Measurements from ENCODE around the gene GRAMD1B.

GRAMD1B gene

DNA sequence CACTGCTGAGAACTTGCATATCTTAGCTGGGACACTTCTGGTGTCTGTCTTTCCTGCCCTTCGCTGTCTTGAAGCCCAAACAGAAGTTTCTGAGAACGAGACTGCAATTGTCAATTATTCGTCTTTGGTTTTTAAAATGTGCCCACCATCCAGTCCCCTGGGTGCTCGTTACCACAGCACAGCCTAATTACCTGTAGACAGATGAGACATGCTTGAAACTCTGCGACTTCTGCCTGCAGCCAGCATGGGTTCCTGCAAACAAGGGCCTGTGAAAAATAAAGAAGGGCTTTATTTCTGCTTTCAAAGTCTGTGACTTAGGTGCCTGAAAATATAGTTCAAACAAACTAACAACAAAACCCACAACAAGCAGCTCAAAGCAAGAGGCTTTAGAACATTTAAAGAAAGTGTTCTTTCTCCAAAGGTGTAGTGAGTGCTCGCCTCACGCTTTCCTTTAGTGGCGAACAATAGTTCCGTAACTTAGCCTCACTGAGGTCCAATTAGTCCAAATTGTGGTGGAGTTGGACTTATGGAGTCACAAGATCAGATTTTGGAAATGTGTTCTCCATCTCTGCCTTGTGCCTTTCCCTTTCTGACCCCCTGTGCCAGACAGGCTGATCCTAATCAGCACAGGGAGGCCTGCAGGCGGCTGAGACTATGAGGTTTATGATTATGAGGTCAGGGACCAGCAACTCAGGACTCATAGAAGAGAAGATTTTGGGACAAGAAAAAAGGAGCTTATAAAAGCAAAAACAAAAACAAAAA, 20.4 kb upstream of the GRAMD1B start:
- DNase-seq (ENCODE audit: low read depth): no peak

DNA sequence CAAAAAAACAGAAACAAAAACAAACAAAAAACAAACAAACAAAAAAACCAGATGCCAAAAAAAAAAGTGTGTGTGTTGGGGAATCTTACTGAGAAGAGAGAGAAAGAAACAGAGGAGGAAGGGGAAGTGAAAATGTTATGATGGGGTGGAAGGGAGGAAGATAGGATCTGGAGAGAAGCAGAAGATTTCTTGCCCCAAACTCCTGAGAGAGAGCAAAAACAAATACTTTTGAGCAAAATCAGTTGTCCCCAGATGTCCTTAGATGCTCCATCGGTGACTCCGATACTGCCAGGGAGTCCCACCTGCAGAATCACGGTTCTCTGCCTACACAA, 19.9 kb upstream of the GRAMD1B start:
- DNase-seq (ENCODE audit: low read depth): no peak

DNA sequence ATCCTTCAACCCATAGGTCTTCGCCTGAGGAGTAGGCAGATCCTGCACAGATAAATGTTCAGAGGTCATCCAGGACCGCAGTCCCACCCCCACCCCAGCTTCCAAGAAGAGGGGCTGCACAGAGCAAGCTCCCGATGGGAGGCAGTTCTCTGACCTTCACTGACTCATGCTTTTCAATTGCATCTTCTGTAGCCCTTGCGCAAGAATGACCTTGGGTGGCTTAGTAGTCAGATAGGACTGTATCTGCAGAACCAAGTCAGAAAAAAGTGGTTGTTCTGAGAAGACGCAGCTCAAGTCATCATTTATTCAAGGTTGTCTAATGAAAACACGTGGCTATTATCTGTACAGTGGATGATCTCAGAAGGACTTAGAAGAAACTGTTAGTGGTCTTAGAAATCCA, 16.4 kb upstream of the GRAMD1B start:
- DNase-seq (ENCODE audit: low read depth): no peak

DNA sequence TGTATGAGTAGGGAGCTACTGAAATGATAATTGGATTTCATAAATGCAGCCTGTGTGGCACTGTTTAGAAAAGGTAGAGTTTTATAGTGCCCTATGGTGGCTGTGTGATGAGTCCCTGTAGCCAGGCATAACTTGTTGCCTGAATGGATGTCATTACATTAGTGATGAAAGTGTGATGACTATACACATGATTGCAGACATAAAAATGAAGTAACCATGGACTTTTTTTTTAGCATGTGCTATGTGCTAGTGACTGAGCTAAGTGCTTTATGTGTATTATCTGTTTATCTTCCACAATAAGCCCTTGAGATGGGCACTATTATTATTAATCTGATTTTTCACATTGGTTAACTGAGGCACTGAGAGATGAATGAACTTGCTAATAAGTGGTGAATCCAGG, 13.5 kb upstream of the GRAMD1B start:
- DNase-seq (ENCODE audit: low read depth): no peak

DNA sequence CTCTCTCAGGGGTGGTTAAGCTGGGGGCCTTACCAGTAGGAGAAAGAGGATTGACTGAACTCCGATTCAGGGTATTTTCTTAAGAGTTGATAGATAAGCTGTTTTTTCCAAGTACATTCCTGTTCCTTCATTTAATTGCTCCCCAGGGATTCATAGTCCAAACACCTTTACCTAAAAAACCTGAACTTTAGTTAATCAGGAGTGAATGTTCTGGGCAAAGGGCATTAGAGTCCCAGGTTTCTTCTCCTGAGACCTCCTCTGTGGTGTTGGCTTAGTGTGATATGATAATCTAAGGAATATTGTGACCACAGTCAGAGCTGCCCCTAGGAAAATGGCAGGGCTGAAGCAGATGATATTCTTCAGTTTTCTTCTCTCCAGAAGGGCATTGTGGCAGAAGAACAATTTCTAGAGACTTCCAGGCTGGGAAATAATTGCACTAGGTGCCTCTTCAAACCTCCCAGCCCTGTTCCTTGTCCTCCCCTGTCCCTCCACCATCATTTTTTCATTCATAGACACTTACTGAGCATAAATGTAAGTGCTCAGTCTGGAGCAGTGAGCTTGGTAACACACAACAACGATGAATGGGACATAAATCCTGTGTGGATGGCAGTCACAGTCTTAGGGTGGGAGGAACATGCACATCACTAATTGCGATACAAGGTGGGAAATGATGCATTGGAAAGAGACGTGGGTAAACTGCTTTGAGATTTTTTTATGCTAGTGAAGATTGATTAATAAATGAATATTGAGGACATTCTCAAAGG, 11.5 kb upstream of the GRAMD1B start:
- no peak for DNase-seq (ENCODE audit: low read depth)

DNA sequence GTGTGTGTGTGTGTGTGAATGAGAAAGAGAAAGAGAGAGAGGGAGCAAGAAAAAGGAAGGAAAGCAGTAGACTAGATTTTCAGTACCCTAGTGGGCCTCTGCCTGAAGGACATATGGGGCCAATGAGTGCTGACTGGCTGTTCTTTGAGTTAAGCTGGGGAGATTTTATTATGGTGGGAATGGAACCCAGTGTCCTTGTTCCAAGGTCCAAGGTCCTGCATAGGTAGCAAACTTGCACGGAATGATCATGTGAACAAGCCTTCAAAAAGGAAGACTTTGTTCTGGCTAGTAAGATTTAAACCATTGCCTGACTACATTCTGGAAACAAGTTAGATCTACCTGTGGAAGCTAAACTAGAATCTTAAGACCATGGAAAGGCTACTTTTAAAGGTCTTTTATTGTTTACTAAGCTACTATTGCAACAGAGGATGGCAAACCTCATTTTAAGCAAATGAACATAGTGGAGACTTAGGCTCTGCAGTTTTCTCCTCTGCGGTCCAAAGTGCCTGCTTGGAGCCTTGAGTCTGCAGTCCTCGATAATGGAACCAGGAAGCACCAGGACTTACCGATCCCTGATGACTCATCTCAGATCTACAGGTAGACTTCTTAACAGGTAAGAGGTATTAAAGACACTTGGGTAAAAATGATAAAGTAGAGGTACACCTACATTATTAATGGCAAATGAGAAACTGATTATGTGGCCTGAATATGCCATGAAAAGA, 10.2 kb upstream of the GRAMD1B start:
- no peak for DNase-seq (ENCODE audit: low read depth)

DNA sequence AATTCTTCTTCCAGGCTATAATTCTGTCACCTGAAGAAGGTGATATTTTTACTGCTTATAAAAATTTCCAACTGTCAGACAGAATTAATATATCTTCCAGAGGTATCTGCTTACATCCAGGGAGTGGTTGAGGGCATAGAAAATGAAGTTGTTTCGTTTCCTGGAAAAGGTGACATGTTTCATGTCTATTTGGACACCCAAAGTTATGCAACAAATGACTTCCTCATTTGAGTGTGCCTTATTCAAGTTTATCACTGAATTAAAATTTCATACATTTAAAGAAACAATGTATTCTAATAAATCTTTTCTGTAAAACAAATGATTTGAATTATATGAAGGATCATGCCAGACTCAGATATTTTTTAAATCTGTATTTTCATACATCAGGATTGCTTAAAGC, 8.5 kb upstream of the GRAMD1B start:
- no peak for DNase-seq (ENCODE audit: low read depth)

DNA sequence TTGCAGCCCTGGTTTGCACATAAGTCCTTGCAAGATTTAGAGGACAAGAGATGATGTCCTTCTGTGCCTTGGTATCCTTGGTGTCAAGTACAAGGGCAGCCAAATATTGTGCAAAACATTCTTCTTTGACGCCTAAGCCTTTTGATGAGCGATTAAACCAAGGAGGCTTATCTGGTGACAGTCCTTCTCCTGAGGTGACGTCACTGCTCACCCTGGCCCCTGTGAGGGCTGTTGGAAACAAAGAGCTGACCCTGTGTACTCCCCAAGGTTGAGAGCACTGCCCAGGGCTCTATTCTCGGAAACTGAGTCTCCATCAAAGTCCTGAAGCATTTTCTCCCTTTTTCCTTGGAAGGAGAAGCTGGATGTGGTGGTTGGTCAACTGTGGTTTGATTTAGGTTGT, 4.7 kb upstream of the GRAMD1B start:
- DNase-seq (ENCODE audit: low read depth): no peak

DNA sequence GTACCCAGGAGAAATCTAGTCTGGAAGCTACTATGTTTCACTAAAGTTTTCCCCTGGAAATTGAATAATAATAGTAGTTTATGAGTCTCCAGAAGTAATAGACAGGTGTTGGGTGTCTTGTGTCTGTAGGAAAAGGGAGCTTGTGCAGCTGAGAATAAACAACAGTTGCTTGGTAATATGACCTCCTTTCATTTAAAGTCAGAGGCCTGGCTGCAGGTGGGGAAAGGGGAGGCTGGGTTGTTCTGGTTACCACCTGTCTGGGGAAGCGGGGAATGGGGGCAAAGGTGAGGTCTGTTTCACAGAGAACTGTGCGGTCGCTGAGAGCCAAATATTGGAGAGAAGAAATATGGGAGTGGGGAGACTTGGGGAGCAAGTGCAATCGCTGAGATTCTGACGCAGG, 3.3 kb upstream of the GRAMD1B start:
- DNase-seq (ENCODE audit: low read depth): no peak

DNA sequence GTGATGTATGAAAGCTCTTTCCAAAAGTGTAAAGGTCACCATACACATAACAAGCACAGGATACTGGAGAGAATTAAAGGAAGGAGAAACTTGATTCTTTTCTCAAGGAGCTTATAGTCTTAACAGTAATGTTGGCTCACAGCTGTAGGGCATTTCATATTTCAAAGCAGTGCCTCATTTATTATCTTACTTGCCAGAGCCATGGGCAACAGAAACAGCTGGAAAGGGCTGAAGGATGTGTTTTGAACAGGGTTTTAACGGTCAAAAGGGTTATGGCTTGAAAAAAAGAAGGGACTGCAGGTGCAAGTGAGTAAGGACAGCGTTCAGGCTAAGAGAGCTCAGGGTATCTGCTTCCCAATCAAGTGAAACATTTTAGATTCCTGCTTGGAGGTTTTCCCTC, 2.7 kb upstream of the GRAMD1B start:
- no peak for DNase-seq (ENCODE audit: low read depth)

DNA sequence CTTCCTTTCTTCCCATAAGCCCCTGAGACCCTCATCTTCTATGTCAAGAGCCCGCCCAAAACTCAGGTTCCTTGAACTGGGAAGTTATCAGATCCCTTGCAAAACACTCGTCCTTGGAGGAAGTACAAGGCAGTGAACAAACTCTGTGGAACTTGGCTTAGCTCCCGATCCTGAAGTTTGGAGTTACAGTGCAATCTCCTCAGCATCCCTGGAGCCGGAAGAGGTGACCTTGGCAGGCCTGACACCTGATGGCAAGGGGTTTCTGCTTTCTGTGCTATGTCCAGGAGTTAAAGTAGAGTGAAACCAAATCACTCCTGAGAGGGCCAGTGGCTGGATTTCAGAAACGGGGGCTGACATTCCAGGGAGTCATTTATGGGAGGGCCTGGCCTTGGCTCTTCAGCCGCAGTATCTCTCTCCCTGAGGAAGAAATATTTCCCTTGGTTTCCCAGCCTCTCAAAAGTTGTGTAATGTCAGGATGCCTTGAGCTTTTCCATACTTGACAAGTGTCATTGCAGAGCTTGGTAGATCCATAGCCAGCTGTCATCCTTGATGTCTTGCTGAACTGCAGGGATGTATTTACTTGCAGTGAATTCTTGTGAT, 1.9 kb upstream of the GRAMD1B start:
- no peak for DNase-seq (ENCODE audit: low read depth)

DNA sequence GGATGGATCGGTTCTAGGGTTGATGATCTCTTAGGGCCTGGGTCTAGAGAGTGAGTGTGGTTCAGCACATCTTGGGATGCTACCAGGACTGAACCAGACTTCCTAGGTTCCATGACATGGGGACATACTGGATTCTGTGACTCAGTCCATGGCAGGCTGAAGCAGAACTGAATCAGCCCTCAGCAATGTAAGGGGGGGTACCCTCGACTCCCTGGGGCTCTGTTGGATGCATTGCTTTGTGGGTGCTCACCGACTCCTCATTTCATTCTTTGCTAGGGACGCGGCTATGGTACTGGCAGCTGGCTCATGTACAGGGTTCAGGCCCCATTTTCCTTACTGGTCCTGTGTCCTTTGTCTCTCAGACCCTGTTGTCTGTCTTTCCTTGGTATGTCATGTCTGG, 733 bp upstream of the GRAMD1B start:
- no peak for DNase-seq (ENCODE audit: low read depth)

DNA sequence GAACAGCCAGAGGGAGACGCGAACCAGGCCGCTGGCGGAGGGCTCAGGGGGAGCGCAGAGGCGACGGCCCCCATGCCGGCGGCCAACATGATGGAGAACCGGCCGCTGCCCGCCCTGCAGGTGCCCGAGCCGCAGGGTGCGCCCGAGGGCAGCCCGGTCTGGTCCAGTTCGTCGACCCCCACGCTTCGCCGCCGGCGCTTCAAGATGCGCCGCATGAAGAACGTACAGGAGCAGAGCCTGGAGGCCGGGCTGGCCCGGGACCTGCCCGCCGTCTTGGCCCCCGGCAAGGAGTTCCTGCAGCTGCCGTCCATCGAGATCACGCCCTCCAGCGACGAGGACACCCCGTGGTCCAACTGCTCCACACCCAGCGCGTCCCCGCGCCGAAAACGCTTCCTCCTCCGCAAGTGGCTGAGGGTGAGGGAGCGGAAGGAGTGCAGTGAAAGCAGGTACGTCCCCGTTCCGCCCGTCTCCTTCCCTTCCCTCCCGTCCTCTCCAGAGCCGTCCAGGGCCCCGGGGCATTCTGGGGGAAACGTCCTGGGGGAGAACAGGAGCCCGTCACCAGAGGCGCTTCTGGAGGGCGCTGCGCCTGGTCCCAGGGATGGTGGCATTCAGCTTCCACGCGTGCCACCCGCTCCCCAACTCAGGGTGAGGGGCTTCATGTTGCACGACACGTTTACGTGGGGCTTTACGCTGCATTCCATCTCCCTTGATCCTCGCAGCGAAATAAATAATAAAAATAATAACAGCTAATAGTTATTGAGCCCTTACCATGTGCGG, 840 bp downstream of the GRAMD1B start:
- DNase-seq (ENCODE audit: low read depth): no peak

DNA sequence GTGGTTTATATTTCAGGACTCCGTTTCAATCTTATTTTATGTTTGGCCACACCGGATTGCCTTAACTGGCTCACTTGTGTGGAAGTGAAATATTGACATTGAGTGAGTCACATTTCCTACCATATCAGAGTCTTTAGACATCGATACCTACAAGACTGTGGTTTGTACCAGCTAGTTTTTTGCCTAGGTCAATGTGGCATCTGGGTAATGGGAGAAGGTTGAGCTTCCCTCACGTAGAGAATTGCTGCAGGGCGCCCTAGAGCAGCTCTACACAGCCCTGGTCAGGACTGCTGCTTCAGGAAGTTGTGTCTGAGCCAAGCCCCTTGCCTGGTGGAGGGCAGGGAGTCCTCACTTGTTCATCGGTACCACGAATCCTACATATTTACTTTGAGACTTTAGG, 1.6 kb downstream of the GRAMD1B start:
- DNase-seq (ENCODE audit: low read depth): no peak

DNA sequence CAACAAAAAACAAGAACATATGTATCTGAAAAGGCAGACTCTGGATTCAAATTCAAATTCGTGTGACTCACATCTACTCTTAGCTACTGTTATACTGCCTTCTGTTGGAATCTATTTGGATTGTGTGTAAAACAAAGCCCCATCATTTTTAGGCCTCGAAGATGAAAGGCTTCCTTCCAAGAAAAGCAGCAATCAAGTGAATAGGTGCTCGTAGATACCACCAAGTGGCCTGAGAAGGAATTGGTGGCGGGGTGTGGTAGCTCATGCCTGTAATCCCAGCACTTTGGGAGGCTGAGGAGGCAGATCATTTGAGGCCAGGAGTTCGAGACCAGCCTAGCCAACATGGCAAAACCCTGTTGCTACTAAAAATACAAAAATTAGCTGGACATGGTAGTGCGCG, 4.2 kb downstream of the GRAMD1B start:
- no peak for DNase-seq (ENCODE audit: low read depth)

DNA sequence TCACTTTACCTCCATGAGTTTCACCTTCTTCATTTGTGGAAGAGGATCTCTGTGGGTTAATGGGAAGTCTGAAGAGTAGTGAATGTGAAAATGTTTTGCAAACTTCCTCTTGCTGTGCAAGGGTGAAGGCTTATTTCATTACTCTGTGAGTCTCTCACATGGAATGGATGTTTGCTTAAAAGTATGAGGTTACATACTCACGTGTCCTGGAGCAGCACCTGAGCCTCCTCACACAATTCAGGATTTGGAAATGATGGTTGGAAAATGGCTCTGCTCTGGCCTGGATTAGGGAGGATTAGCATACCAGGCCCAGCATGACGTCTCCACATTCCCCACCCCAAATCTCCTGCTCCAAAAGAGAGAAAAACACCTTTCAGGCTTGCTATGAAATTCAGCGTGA, 4.8 kb downstream of the GRAMD1B start:
- no peak for DNase-seq (ENCODE audit: low read depth)

DNA sequence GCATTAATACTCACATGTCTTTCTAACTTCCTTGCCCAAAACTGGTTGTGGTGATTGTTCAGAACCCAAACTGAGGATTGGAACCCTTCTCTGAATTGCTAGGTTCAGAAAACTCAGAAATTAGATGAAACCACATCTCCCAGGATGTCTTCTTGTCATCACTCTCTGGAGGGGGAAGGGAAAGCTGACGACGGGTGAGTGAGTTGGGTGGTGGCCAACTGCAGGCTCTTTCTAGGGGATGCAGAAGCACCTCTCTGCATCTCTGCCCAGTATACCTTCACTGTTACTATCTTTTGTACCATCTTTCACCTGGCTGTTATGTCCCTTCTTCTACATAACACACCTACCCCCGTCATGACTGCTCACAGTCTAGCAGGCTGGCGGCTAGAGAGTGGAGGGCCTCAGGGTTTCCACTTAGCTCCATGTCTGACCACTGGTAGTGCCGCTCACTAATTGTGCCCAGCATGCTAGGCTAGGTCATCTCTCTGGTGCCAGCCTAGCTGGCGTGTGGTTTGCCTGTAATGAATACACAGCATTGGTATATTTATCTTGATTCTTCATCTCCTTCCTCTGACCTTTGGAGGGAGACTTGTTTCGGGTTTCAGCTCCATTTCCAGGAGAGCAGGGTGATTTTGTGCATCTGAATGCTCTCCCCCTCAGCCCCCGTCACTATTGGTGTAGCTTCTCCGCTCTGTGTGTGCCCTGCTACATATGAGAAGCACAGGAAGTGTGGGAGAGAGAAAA, 7.3 kb downstream of the GRAMD1B start:
- no peak for DNase-seq (ENCODE audit: low read depth)

DNA sequence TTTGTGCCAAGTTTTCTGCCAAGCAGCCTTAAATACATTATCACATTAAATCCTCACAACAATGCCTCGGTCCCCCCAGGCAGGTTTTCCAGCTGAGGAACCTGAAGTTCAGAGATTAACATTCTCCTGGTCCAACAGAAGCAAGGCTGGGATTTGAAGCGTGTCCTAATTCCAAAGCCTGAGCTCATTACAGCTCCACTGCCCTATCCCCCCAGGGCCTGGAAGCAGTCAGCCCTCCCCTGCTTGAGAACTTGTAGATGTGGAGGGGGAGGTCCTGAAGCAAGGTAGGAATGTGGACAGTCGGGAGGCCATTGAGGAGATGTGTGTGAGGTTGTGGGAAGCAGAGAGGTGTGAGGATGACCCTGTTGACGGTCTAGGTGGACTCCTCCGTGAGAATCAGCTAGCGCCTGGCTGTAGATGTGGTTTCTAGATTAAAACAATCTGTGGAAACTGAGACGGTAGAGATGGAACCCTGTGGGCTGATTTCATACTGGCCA, 8.1 kb downstream of the GRAMD1B start:
- DNase-seq (ENCODE audit: low read depth): no peak

DNA sequence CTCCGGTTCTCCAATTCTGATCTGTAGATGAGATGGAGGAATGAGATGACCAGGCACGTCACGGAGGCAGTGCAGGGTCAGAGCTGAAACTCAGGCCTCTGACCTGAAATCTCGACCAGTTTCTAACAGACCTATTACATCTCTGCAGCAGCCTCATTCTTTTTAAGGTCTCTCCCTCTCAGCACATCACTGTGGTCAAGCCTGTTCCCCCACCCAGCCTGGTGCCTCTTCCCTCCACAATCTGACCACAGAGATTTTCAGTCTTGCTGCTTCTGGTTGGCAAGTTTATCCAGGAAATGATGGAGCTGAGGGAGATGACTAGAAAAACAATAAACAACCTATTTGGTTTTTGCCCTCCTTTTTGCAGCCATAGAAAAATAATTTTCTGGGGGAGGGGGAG, 9.5 kb downstream of the GRAMD1B start:
- DNase-seq (ENCODE audit: low read depth): no peak

DNA sequence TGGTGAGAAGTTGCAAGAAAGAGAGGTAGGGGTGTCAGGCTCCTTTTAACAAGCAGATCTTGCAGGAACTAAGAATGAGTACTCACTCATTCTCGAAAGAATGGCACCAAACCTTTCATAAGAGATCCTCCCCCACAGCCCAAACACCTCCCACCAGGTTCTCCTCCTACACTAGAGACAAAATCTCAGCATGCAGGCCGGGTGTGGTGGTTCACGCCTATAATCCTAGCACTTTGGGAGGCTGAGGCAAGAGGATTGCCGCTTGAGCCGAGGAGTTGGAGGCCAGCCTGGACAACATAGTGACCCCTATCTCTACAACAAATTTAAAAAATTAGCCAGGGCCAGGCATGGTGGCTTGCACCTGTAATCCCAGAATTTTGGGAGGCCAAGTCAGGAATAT, 11.1 kb downstream of the GRAMD1B start:
- no peak for DNase-seq (ENCODE audit: low read depth)

Measured in stimulated activated CD4-positive, alpha-beta T cell treated with anti-CD3 and anti-CD28 coated beads, Interleukin-2, amount 100 ng/mL, for 4 hours (primary cell).